Measurements from ENCODE around the gene PDCD10. TPM values are rescaled to one million over a fixed set of nuclear protein-coding genes. Genes with fewer than 3 reads are reported as not detected.

PDCD10 gene
- total and polyA plus RNA-seq, 11 donors, result 12.6 to 72.4 (median 41.1) TPM

DNA sequence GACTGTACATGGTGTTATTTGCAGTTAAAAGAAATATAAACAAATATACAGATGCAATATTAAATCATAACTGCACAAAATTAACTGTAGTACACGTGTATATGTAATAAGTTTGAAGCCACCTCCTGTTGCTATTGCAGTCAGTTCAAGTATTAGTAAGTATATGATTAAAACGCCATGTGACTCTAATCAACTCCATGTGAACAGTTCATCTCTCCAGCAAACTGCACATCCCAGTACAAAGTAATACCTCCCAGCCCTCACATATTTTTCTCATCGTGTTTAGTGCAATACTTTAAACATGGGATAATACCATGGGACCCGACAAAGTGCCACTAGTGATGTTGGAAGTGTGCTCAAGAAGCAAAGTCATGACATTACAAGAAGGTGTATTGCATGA lies 34.6 kb downstream of the PDCD10 start:
- 82 to 91% (median 90%) methylated on average over 4 of the region's 4 CpGs for WGBS, 4 donors
- ATAC-seq (no peak), DNase-seq (no peak)
- no peak for TF ChIP-seq POLR2A (IDR thresholded peaks at IDR 0.05)
- TF ChIP-seq, protein P1, sequence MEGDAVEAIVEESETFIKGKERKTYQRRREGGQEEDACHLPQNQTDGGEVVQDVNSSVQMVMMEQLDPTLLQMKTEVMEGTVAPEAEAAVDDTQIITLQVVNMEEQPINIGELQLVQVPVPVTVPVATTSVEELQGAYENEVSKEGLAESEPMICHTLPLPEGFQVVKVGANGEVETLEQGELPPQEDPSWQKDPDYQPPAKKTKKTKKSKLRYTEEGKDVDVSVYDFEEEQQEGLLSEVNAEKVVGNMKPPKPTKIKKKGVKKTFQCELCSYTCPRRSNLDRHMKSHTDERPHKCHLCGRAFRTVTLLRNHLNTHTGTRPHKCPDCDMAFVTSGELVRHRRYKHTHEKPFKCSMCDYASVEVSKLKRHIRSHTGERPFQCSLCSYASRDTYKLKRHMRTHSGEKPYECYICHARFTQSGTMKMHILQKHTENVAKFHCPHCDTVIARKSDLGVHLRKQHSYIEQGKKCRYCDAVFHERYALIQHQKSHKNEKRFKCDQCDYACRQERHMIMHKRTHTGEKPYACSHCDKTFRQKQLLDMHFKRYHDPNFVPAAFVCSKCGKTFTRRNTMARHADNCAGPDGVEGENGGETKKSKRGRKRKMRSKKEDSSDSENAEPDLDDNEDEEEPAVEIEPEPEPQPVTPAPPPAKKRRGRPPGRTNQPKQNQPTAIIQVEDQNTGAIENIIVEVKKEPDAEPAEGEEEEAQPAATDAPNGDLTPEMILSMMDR (IDR thresholded peaks at IDR 0.05), result no peak
- peaks cover 0 to 13% (median 0%) of the 10 kb centered on the region in 12 donors for H3K4me1 ChIP-seq
- intact Hi-C loops (cut with DNase I), result no loop called here
- no peak overlapping the region for H3K4me3 ChIP-seq
- peaks cover 0 to 72% (median 47%) of the 10 kb centered on the region in 9 donors for H3K36me3 ChIP-seq
- H3K9me3 ChIP-seq, result no peaks in the 10 kb centered on the region
- no peak overlapping the region for H3K27ac ChIP-seq
- no peaks in the 10 kb centered on the region for H3K27me3 ChIP-seq

DNA sequence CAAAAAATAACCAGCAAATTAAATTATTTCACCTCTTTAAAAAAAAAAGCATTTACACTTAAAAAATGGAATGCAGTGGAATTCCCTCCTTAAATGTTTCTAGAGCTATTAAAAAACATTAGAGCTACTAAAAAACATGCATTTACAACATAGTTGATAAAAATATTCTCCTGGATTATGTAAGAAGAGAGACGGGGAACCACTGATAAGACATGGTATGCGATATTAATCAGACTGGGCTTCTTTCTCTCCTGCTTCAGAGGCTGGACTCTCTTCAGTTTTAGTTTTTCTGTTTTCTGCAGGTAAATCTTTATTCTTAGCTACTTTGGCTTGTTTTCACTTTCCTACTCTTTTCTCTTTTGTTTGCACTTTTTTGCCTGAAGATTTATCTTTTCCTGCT lies 40.6 kb downstream of the PDCD10 start:
- no peaks in the 10 kb centered on the region for H3K27me3 ChIP-seq
- intact Hi-C loops (cut with DNase I), result no loop called here
- peaks cover 0 to 79% (median 60%) of the 10 kb centered on the region in 9 donors for H3K36me3 ChIP-seq

DNA sequence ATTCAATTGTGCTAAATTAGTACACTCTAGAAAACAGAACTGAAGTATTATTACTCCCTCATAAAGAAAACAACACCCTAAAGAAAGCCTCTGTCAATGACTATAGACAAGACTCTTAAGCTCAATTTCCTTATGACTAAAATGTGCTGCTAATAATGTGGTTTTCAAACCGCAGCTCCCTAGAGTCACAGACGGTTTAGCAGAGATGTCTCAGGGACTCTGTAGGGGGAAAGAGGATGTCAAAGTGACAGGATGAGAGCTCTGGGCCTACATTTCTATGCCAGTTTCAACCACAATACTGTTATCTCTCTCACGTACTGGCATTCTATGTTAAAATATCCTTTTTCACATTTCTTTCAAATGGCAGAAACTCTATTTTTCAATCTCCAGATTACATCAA lies 43.3 kb downstream of the PDCD10 start:
- no peaks in the 10 kb centered on the region for H3K9me3 ChIP-seq
- no peak for ATAC-seq
- no peaks in the 10 kb centered on the region for H3K4me1 ChIP-seq
- H3K27me3 ChIP-seq, result no peaks in the 10 kb centered on the region
- H3K4me3 ChIP-seq, result no peak overlapping the region
- TF ChIP-seq, protein P1 (IDR thresholded peaks at IDR 0.05), result no peak
- no peak for TF ChIP-seq POLR2A (IDR thresholded peaks at IDR 0.05)
- no peak for DNase-seq
- intact Hi-C loops (cut with DNase I), result no loop called here
- peaks cover 0 to 89% (median 72%) of the 10 kb centered on the region in 9 donors for H3K36me3 ChIP-seq
- no peak overlapping the region for H3K27ac ChIP-seq
- WGBS, 4 donors, result 60 to 93% (median 77%) methylated on average over 3 of the region's 3 CpGs

More for the DNA sequence above, 40.6 kb downstream of the PDCD10 start:
- H3K27ac ChIP-seq, result no peak overlapping the region
- no peak for TF ChIP-seq POLR2A (IDR thresholded peaks at IDR 0.05)
- TF ChIP-seq, protein P1 (IDR thresholded peaks at IDR 0.05), result no peak
- no peak overlapping the region for H3K4me3 ChIP-seq
- ATAC-seq, result no peak
- DNase-seq, result no peak
- 70 to 78% (median 77%) methylated on average over 2 of the region's 2 CpGs for WGBS, 4 donors
- H3K9me3 ChIP-seq, result no peaks in the 10 kb centered on the region
- peaks cover 0 to 13% (median 0%) of the 10 kb centered on the region in 12 donors for H3K4me1 ChIP-seq

DNA sequence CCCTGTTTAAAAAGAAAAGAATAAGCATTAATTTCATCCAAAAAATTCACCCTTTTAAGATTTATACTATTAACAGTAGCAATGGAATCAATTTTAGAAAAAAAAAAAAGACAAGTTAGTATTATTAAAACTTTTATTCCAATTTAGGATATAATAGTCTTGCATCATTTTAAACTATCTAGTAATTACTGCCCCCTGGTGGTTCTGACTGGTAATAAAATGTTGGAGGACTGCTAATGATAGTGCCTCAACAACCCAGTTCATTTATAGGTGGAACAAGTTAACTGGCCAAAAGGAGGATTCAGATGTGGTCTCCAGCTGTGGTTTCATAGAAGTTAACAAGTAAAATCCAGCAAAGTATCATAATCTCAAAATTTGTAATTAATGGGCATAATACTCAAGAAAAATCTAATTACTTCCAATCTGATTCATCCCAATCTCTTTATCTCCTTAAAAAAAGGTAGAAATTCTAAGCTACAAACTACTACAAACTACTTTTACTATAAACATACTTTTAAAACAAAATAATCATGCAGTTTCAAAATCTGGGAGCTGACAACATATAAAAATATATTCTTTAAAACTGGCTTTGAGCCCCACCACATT lies 50.2 kb downstream of the PDCD10 start:
- Histone ChIP-seq H3K27ac (no peak overlapping the region), H3K36me3 (peaks cover 0 to 89% (median 68%) of the 10 kb centered on the region in 9 donors), H3K4me3 (no peak overlapping the region), H3K4me1 (no peaks in the 10 kb centered on the region), H3K9me3 (no peaks in the 10 kb centered on the region), H3K27me3 (no peaks in the 10 kb centered on the region)
- peak in 2 of 5 donors; percentile 40 for DNase-seq
- peak in 3 of 4 donors; percentile 49 to 63 (median 53) for ATAC-seq
- no peak for TF ChIP-seq POLR2A (IDR thresholded peaks at IDR 0.05)
- TF ChIP-seq, protein P1 (IDR thresholded peaks at IDR 0.05), result peak; percentile 62 to 85 (median 80)
- intact Hi-C loops (cut with DNase I), result loop anchor here in 8 of 10 donors (5.0 to 10.0 kb wide), 4 partner anchors 277 to 310 kb away; partner anchors contain the start of gene ZBBX (in 1 of the 8)
